Right lobe of liver (tissue), 6 donors: Measurements from ENCODE around the gene PRKCZ. TPM values are rescaled to one million over a fixed set of nuclear protein-coding genes. Genes with fewer than 3 reads are reported as not detected.

Experiments
- ATAC-seq, 4 donors: fragments of 200-7000 bp; cut with Tn5 transposase; one replicate each; pipeline ENCODE4 v1.9.1; 2020; ENCODE audit warnings: mild to moderate bottlenecking in 4 of 4, moderate library complexity in 4 of 4
- DNase-seq, 3 donors: peaks; one replicate each; pipeline ENCODE4 v3.0.0-alpha.2; 2020
- H3K27ac ChIP-seq, 3 donors: fragments of 200-600 bp; one replicate each; pipeline ENCODE4 v1.8.0; 2022
- H3K27me3 ChIP-seq, 2 donors: fragments of 200-600 bp; one replicate each; pipeline ENCODE4 v1.8.0; 2022
- H3K36me3 ChIP-seq, 4 donors: fragments of 200-600 bp; sonication (generic) in 1 of 4; one replicate each; pipeline versions ENCODE4 v1.5.1 to v1.8.0; 2017 to 2022; ENCODE audit warnings: control low read depth in 1 of 4
- H3K4me1 ChIP-seq, 4 donors: fragments of 200-600 bp; sonication (generic) in 1 of 4; one replicate each; pipeline versions ENCODE4 v1.5.1 to v1.8.0; 2017 to 2022; ENCODE audit warnings: control low read depth in 1 of 4
- H3K4me3 ChIP-seq, 3 donors: fragments of 200-600 bp; one replicate each; pipeline ENCODE4 v1.8.0; 2022
- H3K9me3 ChIP-seq, 4 donors: fragments of 200-600 bp; sonication (generic) in 1 of 4; one replicate each; pipeline versions ENCODE4 v1.5.1 to v1.8.0; 2017 to 2022; ENCODE audit warnings: control low read depth in 1 of 4
- POLR2A ChIP-seq: fragments of 450-650 bp; IDR thresholded peaks from one replicate; pipeline ENCODE4 v1.6.1; 2017; ENCODE audit warnings: antibody characterized with exemption, mild to moderate bottlenecking
- WGBS: methylation state at CpG from one replicate; pipeline ENCODE4 v1.1.6; 2018; ENCODE audit warnings: low coverage, low lambda C conversion rate; ENCODE audit not compliant: insufficient coverage; ENCODE audit errors: missing lambda C conversion rate; 5-methylcytosine and 5-hydroxymethylcytosine counted together
- intact Hi-C, 2 donors: fragments of 100-400 bp; cut with DNase I; formaldehyde crosslinking; loops; one replicate each; pipeline versions ENCODE4 v1.11.2 to v1.14.1; 2022
- total RNA-seq, 6 experiments: library from RNA; depleted of rRNA in 2 of 6; stranded (reverse); fragments of >200 nt in 2 of 6; fragmentation: NEBNext Ultra II Directional in 3 of 6; extraction: Animal tissue kit (Norgen Biotek cat#: 25700) in 3 of 6; gene quantifications; one replicate each; pipeline versions ENCODE4 v1.1.0 to v1.2.4, GENCODE V29; 2016 to 2023
- TF ChIP-seq, protein P1 (sequence below), 4 donors: fragments of 200-600 bp in 3 of 4; fragments of 450-650 bp in 1 of 4; IDR thresholded peaks; one replicate each; pipeline versions ENCODE4 v1.5.1 to v1.8.0; 2016 to 2022; ENCODE audit warnings: antibody characterized with exemption in 4 of 4, mild to moderate bottlenecking in 2 of 4
- donor health status: DM: no; HTN: yes; CAD: no.
- donor health status: DM: no; HTN: no; CAD: no.
- donor health status: DM: no; HTN: no; CAD: no.
- donor health status: DM: no; HTN: yes; CAD: no.
- donor health status: DM: no; HTN: yes; CAD: no.

Gene PRKCZ
- total RNA-seq, 6 experiments from 2014 or later, result 10.3 to 20.1 (median 15.8) TPM

DNA sequence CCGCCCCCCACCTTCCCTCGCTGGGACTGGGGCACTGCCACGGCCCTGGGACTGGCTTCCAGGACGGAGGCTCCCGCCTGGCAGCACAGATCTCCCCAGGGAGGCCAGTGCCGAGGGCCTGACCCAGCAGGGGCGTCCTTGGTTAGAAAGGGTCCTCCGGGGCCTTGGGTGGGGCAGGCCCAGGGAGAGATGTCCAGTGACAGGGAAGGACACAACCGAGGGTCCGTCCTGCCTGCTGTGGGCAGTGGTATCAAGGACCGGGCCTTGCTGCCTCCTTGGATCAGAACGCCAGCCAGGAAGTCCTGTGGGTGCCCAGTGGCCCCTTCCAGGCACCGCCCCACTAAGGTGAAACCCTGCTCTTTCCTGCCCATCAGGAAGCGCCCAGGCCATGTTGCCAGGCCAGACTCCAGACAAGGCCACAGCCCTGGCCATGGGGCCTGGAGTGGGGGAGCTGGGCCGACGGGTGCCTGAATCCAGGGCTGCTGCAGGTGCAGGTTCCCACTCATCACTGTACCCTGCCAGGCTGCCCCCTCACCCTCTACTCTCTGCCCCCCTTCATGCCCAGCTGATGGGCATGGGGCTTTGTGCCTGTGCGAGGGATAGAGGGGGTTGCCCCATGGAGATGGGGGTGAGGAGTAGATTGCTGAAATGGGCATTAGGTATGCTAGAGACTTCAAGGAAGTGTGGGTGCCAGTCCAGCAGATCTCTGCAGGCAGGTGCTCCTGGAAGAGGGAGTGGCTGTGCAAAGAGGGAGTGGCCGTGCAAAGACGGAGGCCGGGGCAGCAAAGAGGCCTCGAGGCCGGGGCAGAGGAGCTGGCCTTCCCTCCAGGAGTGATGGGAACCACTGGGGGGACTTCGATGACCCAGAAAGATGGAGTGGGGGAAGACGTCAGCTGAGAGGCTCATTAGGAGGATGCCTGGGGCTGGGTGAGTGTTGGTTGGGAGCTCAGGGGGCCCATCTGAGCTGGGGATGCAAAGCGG is 2.2 kb upstream of the PRKCZ start:
- Histone ChIP-seq H3K36me3 (no peaks in the 10 kb centered on the region), H3K27me3 (no peaks in the 10 kb centered on the region), H3K4me3 (peak overlapping the region in 2 of 3 donors; percentile 42 to 51), H3K27ac (peak overlapping the region in 2 of 3 donors; percentile 78 to 90), H3K4me1 (peaks cover 0 to 44% (median 8%) of the 10 kb centered on the region in 4 donors), H3K9me3 (no peaks in the 10 kb centered on the region)
- 82% methylated on average over 9 of the region's 25 CpGs for WGBS
- intact Hi-C loops, result loop anchor here in 1 of 2 donors (5.0 kb wide), 1 partner anchor 101 kb away; no protein-coding TSS in a partner anchor
- DNase-seq (peak in 1 of 3 donors; percentile 56), ATAC-seq (no peak)
- peak; percentile 5 for TF ChIP-seq POLR2A
- TF ChIP-seq, protein P1, sequence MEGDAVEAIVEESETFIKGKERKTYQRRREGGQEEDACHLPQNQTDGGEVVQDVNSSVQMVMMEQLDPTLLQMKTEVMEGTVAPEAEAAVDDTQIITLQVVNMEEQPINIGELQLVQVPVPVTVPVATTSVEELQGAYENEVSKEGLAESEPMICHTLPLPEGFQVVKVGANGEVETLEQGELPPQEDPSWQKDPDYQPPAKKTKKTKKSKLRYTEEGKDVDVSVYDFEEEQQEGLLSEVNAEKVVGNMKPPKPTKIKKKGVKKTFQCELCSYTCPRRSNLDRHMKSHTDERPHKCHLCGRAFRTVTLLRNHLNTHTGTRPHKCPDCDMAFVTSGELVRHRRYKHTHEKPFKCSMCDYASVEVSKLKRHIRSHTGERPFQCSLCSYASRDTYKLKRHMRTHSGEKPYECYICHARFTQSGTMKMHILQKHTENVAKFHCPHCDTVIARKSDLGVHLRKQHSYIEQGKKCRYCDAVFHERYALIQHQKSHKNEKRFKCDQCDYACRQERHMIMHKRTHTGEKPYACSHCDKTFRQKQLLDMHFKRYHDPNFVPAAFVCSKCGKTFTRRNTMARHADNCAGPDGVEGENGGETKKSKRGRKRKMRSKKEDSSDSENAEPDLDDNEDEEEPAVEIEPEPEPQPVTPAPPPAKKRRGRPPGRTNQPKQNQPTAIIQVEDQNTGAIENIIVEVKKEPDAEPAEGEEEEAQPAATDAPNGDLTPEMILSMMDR (IDR thresholded peaks at IDR 0.05), result no peak

DNA sequence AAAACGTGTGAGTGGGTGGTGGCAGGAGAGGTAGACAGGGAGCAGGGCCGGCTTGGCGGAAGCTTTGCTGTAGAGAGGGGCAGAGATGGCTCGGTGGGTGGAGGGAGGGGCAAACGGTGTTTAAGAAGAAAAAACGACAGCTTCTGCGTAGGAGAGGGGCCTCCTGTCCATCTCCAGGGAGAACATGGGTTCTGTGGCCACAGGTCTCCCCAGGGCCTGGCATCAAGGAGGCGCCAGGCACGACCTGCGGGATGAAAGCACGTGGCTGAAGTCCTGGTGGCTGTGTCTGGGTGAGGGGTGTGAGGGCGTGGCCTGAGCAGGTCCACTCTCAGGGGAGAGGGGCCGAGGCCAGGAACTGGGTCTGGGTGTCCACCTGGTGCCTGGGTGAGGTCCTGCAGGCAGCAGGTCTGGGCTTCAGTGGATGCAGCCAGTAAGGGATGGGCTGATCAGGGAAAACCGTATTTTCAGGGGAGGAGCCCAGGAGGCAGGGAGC is 940 bp upstream of the PRKCZ start:
- Histone ChIP-seq H3K27ac (peak overlapping the region in 2 of 3 donors; percentile 30 to 75), H3K4me3 (peak overlapping the region; percentile 72 to 79 (median 75)), H3K27me3 (no peaks in the 10 kb centered on the region), H3K9me3 (no peaks in the 10 kb centered on the region), H3K36me3 (no peaks in the 10 kb centered on the region), H3K4me1 (peaks cover 0 to 43% (median 8%) of the 10 kb centered on the region in 4 donors)
- DNase-seq (peak in 1 of 3 donors; percentile 70), ATAC-seq (peak in 3 of 4 donors; percentile 2 to 18 (median 5))
- intact Hi-C loops, result loop anchor here in 1 of 2 donors (5.0 kb wide), 1 partner anchor 102 kb away; no protein-coding TSS in a partner anchor
- TF ChIP-seq, protein P1 (IDR thresholded peaks at IDR 0.05), result peak; percentile 31 to 38 (median 36)
- no peak for TF ChIP-seq POLR2A
- WGBS, result 42% methylated on average over 9 of the region's 14 CpGs

DNA sequence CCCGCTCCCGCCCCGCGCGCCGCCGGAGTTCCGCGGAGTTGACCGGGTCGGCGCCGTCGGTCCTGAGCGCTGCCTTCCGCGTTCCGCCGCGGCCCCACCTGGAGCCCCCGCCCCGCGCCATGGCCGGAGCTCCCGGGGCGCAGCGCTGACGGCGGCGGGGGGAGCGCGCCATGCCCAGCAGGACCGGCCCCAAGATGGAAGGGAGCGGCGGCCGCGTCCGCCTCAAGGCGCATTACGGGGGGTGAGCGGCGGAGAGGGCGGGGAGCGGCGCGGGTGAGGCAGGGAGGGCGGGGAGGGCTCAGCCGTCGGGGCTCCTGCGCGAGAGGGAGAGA is 216 bp downstream of the PRKCZ start:
- no peak for TF ChIP-seq POLR2A
- TF ChIP-seq, protein P1 (IDR thresholded peaks at IDR 0.05), result no peak
- peak in 1 of 3 donors; percentile 49 for DNase-seq
- no CpG with 5 or more reads among the region's 51 CpGs for WGBS
- H3K4me1 ChIP-seq, result peaks cover 0 to 31% (median 8%) of the 10 kb centered on the region in 4 donors
- no peaks in the 10 kb centered on the region for H3K27me3 ChIP-seq
- intact Hi-C loops, result no loop called here
- peaks cover 0 to under 1% (median 0%) of the 10 kb centered on the region in 4 donors for H3K36me3 ChIP-seq
- no peaks in the 10 kb centered on the region for H3K9me3 ChIP-seq
- H3K27ac ChIP-seq, result peak overlapping the region in 1 of 3 donors; percentile 75
- H3K4me3 ChIP-seq, result peak overlapping the region; percentile 72 to 79 (median 75)
- no peak for ATAC-seq

DNA sequence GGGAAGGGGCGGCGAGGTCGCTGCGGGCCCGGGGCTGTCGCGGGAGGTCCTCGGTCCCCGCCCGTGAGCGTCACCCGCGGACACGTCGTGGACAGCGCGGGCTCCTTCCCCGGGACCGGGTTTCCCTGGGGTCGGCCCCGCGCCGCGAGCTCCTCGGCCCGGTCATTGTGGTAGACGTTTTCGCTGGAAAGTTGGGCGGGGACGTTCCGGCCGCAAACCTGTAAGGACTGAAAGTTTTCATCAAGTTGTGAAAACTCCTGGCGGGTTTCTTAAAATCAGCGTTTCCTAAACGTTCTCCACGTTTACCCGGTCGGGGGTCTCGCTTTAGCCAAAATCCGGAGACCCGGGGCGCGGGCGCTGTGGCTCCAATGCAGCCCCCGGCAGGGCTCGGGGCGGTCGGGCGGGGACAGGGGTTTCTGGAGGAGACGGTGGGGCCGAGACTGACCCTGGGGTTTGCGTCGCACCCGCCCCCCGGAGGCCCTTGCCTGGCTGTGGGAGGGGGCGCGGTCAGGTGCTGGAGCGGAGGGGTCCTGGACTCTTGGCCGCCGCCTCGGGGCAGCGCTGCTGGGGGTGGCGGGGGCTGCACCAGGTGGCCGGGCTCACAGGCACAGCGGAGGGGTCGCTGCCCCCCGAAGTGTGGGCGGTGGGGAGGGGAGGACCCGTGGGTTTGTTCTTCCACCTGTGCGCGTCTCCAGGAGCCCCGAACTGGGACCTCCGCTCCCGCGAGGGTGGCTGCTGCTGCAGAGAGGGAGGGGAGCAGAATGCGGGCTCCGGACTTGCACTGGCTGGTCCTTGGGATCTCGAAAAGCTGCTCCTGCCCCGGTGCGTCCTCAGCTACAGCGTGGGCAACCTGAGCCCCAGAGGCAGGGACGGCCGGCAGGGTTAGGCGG is 827 bp downstream of the PRKCZ start:
- Histone ChIP-seq H3K4me1 (peaks cover 0 to 25% (median 5%) of the 10 kb centered on the region in 4 donors), H3K27ac (peak overlapping the region in 1 of 3 donors; percentile 75), H3K4me3 (peak overlapping the region; percentile 72 to 79 (median 75)), H3K36me3 (peaks cover 0 to 5% (median 0%) of the 10 kb centered on the region in 4 donors), H3K27me3 (no peaks in the 10 kb centered on the region), H3K9me3 (no peaks in the 10 kb centered on the region)
- DNase-seq (no peak), ATAC-seq (no peak)
- 1% methylated on average over 30 of the region's 84 CpGs for WGBS
- intact Hi-C loops, result no loop called here
- no peak for TF ChIP-seq POLR2A
